GM23338 (cell line): ENCODE data around the gene GSG1L. TPM values are rescaled to one million over a fixed set of nuclear protein-coding genes. Genes with fewer than 3 reads are reported as not detected.

ENCODE experiments used
- ATAC-seq: fragments of 200-7000 bp; cut with Tn5 transposase; 3 replicates; pipeline ENCODE4 v1.9.1; 2020
- DNase-seq: peaks from one replicate; pipeline ENCODE4 v3.0.0-alpha.2; 2015; ENCODE audit warnings: low spot score
- H2AFZ ChIP-seq: fragments of 200-600 bp; sonication (generic); 2 replicates; pipeline ENCODE4 v1.8.0; 2016; ENCODE audit warnings: antibody characterized with exemption, mild to moderate bottlenecking, moderate library complexity
- H3F3A ChIP-seq: fragments of 200-600 bp; sonication (generic); replicated peaks from 2 replicates; pipeline ENCODE4 v1.8.0; 2017; ENCODE audit warnings: antibody characterized with exemption, mixed run types, low read depth
- H3K27ac ChIP-seq: fragments of 200-600 bp; sonication (generic); 2 replicates; pipeline ENCODE4 v1.6.1; 2016; ENCODE audit warnings: low read depth
- H3K27me3 ChIP-seq: fragments of 200-600 bp; sonication (generic); 2 replicates; pipeline ENCODE4 v1.8.0; 2016; ENCODE audit warnings: mild to moderate bottlenecking, mixed run types, moderate library complexity; ENCODE audit not compliant: insufficient read depth
- H3K36me3 ChIP-seq: fragments of 200-600 bp; sonication (generic); 2 replicates; pipeline ENCODE4 v1.8.0; 2016; ENCODE audit warnings: mild to moderate bottlenecking; ENCODE audit not compliant: insufficient read depth
- H3K4me1 ChIP-seq: fragments of 200-600 bp; sonication (generic); 2 replicates; pipeline ENCODE4 v1.8.0; 2016; ENCODE audit warnings: mild to moderate bottlenecking, moderate library complexity; ENCODE audit not compliant: insufficient read depth
- H3K4me2 ChIP-seq: fragments of 200-600 bp; sonication (generic); 2 replicates; pipeline ENCODE4 v1.7.1; 2017; ENCODE audit warnings: mixed run types
- H3K4me3 ChIP-seq: fragments of 200-600 bp; sonication (generic); 2 replicates; pipeline ENCODE4 v1.6.1; 2016; ENCODE audit warnings: mixed run types
- H3K79me2 ChIP-seq: fragments of 200-600 bp; sonication (generic); replicated peaks from 2 replicates; pipeline ENCODE4 v1.8.0; 2017; ENCODE audit warnings: mild to moderate bottlenecking; ENCODE audit not compliant: insufficient read depth
- H3K9me2 ChIP-seq: fragments of 200-600 bp; sonication (generic); 2 replicates; pipeline ENCODE4 v1.8.0; 2017; ENCODE audit not compliant: insufficient read depth
- H4K20me1 ChIP-seq: fragments of 200-600 bp; sonication (generic); replicated peaks from 2 replicates; pipeline ENCODE4 v1.8.0; 2017; ENCODE audit warnings: mild to moderate bottlenecking; ENCODE audit not compliant: insufficient read depth
- H3K27ac Mint-ChIP-seq: 2 replicates; pipeline ENCODE4 v1.8.0; 2020; ENCODE audit warnings: inconsistent platforms, mild to moderate bottlenecking, moderate library complexity, mixed read lengths
- H3K27me3 Mint-ChIP-seq: 3 replicates; pipeline ENCODE4 v1.8.0; 2022; ENCODE audit warnings: low read depth, mild to moderate bottlenecking, moderate library complexity, mixed read lengths, inconsistent platforms; ENCODE audit not compliant: insufficient read depth, poor library complexity
- H3K36me3 Mint-ChIP-seq: 3 replicates; pipeline ENCODE4 v1.8.0; 2021; ENCODE audit warnings: low read depth, mild to moderate bottlenecking, inconsistent platforms, moderate library complexity, mixed read lengths
- H3K4me1 Mint-ChIP-seq: 3 replicates; pipeline ENCODE4 v1.8.0; 2020; ENCODE audit warnings: mild to moderate bottlenecking, inconsistent platforms, mixed read lengths
- H3K4me3 Mint-ChIP-seq: 3 replicates; pipeline ENCODE4 v1.8.0; 2021; ENCODE audit warnings: moderate library complexity, mild to moderate bottlenecking, inconsistent platforms, mixed read lengths
- H3K9me3 Mint-ChIP-seq: 3 replicates; pipeline ENCODE4 v1.8.0; 2020; ENCODE audit warnings: moderate library complexity, mild to moderate bottlenecking, inconsistent platforms, mixed read lengths
- EZH2 ChIP-seq: fragments of 200-600 bp; sonication (generic); IDR thresholded peaks from one replicate; pipeline ENCODE4 v1.8.0; 2017; ENCODE audit warnings: antibody characterized with exemption, mild to moderate bottlenecking, low read depth; ENCODE audit not compliant: unreplicated experiment
- EZH2phosphoT487 ChIP-seq: fragments of 200-600 bp; sonication (generic); IDR thresholded peaks from one replicate; pipeline ENCODE4 v1.8.1; 2018; ENCODE audit warnings: antibody characterized with exemption; ENCODE audit not compliant: unreplicated experiment
- POLR2AphosphoS5 ChIP-seq: IDR thresholded peaks from 2 replicates; pipeline ENCODE4 v1.6.1; 2016; ENCODE audit warnings: antibody characterized with exemption, low read depth
- STAT1 ChIP-seq: IDR thresholded peaks from one replicate; pipeline ENCODE4 v1.6.1; 2016; ENCODE audit warnings: antibody characterized with exemption; ENCODE audit not compliant: unreplicated experiment
- ZNF114 ChIP-seq: fragments of 250-450 bp; sonication (Bioruptor Pico); IDR thresholded peaks from 2 replicates; pipeline ENCODE4 v1.5.0; 2020; ENCODE audit warnings: mild to moderate bottlenecking, moderate library complexity
- polyA plus RNA-seq: library from polyadenylated mRNA; unstranded; fragments of >200 nt; fragmentation: Nextera tagmentation; extraction: Ambion mirVana; gene quantifications from 2 replicates; pipeline ENCODE4 v1.2.1, GENCODE V29; 2016
- total RNA-seq: library from RNA; depleted of rRNA; stranded (reverse); fragments of >200 nt; shearing (Covaris generic); gene quantifications from 2 replicates; pipeline ENCODE4 v1.2.3, GENCODE V29; 2014
- TF ChIP-seq, protein P1 (sequence below): IDR thresholded peaks from one replicate; pipeline ENCODE4 v1.6.1; 2018; ENCODE audit warnings: antibody characterized with exemption; ENCODE audit not compliant: unreplicated experiment
- TF ChIP-seq, protein P2 (sequence below): IDR thresholded peaks from 2 replicates; pipeline ENCODE4 v1.6.1; 2016; ENCODE audit warnings: antibody characterized with exemption
- TF ChIP-seq, protein P3 (sequence below), 2 experiments: fragments of 200-600 bp in 1 of 2; sonication (generic) in 1 of 2; conservative IDR thresholded peaks; 2 replicates each; pipeline versions ENCODE4 v1.5.1 to v1.6.1; 2016 to 2017; ENCODE audit warnings: antibody characterized with exemption in 2 of 2, low read depth in 2 of 2, mild to moderate bottlenecking in 2 of 2, moderate library complexity in 1 of 2

GSG1L gene
- total and polyA plus RNA-seq, 2 experiments from 2014 or later = 0.36 to 0.63 TPM

DNA sequence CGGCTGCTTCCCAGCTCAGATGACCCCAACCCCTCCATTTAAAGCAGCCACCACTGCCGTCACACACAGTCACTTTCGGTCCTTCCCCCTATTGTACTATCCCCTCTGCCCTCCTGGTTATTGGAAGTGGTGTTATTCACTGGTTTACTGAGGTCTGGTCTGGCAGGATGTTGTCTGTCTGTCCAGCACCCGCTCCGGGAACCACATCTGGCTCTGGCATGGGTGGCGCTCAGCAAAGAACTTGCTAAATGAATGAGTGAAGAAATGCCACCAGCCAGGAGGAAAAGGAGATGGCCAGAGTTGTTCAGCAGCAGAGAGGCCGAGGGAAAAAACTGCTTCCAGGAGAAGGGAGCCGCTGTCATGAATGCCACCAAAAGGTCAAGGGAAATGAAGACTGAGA is 161.6 kb downstream of the GSG1L start:
- no peak overlapping the region for H3K27ac Mint-ChIP-seq
- no peak overlapping the region for H3K4me2 ChIP-seq

DNA sequence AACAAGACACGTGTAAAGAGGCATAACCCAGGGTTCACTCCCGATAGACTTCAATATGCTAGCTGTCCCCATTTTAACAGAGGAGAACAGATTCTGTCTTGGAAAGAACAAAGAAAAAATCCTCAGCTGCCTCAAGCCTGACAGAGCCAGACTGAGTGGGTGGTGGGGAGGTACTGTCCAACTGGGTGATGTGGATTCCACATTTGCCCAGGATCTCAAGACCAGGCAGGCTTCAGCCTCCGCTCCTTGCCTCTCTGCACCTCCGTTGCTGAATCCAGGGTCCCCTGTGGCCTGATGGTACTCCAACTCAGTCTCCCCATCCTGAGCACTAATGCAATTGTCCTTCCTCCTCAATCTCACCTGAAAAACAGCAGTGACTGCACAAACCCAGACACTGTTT is 163.8 kb downstream of the GSG1L start:
- Histone ChIP-seq H2AFZ (no peak overlapping the region), H3K36me3 (no peaks in the 10 kb centered on the region), H3K4me3 (no peak overlapping the region), H3F3A (no peaks in the 10 kb centered on the region), H3K27ac (no peak overlapping the region), H3K4me2 (no peak overlapping the region), H3K4me1 (no peaks in the 10 kb centered on the region), H4K20me1 (no peaks in the 10 kb centered on the region), H3K9me2 (no peaks in the 10 kb centered on the region), H3K27me3 (no peaks in the 10 kb centered on the region), H3K79me2 (no peaks in the 10 kb centered on the region)
- Mint-ChIP-seq H3K36me3 (no peaks in the 10 kb centered on the region), H3K9me3 (peaks cover 13% of the 10 kb centered on the region), H3K27ac (no peak overlapping the region; the same call in 1 of the 2 replicates), H3K4me1 (no peaks in the 10 kb centered on the region; the same call in 2 of the 3 replicates), H3K27me3 (peaks cover 10% of the 10 kb centered on the region), H3K4me3 (no peak overlapping the region)
- DNase-seq (no peak), ATAC-seq (no peak)
- TF ChIP-seq ZNF114 (CRISPR knock-in tag) = no peak
- TF ChIP-seq, protein P1, sequence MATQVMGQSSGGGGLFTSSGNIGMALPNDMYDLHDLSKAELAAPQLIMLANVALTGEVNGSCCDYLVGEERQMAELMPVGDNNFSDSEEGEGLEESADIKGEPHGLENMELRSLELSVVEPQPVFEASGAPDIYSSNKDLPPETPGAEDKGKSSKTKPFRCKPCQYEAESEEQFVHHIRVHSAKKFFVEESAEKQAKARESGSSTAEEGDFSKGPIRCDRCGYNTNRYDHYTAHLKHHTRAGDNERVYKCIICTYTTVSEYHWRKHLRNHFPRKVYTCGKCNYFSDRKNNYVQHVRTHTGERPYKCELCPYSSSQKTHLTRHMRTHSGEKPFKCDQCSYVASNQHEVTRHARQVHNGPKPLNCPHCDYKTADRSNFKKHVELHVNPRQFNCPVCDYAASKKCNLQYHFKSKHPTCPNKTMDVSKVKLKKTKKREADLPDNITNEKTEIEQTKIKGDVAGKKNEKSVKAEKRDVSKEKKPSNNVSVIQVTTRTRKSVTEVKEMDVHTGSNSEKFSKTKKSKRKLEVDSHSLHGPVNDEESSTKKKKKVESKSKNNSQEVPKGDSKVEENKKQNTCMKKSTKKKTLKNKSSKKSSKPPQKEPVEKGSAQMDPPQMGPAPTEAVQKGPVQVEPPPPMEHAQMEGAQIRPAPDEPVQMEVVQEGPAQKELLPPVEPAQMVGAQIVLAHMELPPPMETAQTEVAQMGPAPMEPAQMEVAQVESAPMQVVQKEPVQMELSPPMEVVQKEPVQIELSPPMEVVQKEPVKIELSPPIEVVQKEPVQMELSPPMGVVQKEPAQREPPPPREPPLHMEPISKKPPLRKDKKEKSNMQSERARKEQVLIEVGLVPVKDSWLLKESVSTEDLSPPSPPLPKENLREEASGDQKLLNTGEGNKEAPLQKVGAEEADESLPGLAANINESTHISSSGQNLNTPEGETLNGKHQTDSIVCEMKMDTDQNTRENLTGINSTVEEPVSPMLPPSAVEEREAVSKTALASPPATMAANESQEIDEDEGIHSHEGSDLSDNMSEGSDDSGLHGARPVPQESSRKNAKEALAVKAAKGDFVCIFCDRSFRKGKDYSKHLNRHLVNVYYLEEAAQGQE = no peak
- no peak for TF ChIP-seq STAT1
- TF ChIP-seq EZH2phosphoT487 = no peak
- TF ChIP-seq, protein P2, sequence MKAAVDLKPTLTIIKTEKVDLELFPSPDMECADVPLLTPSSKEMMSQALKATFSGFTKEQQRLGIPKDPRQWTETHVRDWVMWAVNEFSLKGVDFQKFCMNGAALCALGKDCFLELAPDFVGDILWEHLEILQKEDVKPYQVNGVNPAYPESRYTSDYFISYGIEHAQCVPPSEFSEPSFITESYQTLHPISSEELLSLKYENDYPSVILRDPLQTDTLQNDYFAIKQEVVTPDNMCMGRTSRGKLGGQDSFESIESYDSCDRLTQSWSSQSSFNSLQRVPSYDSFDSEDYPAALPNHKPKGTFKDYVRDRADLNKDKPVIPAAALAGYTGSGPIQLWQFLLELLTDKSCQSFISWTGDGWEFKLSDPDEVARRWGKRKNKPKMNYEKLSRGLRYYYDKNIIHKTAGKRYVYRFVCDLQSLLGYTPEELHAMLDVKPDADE = no peak
- TF ChIP-seq, protein P3, sequence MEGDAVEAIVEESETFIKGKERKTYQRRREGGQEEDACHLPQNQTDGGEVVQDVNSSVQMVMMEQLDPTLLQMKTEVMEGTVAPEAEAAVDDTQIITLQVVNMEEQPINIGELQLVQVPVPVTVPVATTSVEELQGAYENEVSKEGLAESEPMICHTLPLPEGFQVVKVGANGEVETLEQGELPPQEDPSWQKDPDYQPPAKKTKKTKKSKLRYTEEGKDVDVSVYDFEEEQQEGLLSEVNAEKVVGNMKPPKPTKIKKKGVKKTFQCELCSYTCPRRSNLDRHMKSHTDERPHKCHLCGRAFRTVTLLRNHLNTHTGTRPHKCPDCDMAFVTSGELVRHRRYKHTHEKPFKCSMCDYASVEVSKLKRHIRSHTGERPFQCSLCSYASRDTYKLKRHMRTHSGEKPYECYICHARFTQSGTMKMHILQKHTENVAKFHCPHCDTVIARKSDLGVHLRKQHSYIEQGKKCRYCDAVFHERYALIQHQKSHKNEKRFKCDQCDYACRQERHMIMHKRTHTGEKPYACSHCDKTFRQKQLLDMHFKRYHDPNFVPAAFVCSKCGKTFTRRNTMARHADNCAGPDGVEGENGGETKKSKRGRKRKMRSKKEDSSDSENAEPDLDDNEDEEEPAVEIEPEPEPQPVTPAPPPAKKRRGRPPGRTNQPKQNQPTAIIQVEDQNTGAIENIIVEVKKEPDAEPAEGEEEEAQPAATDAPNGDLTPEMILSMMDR (conservative IDR thresholded peaks at IDR 0.05; ENCODE audit: low read depth in 2 of 2) = no peak
- TF ChIP-seq POLR2AphosphoS5 = no peak

More for the DNA sequence above, 161.6 kb downstream of the GSG1L start:
- TF ChIP-seq, protein P2 = no peak
- no peak for TF ChIP-seq EZH2
- Histone ChIP-seq H4K20me1 (no peaks in the 10 kb centered on the region), H3K27ac (no peak overlapping the region), H3K79me2 (no peaks in the 10 kb centered on the region), H3K4me1 (no peaks in the 10 kb centered on the region), H3K27me3 (no peaks in the 10 kb centered on the region), H3K4me3 (no peak overlapping the region), H3F3A (no peaks in the 10 kb centered on the region), H3K36me3 (no peaks in the 10 kb centered on the region), H3K9me2 (peaks cover 3% of the 10 kb centered on the region; the same call in 1 of the 2 replicates), H2AFZ (no peak overlapping the region)
- Mint-ChIP-seq H3K4me3 (no peak overlapping the region; the same call in 2 of the 3 replicates), H3K36me3 (no peaks in the 10 kb centered on the region), H3K4me1 (no peaks in the 10 kb centered on the region; the same call in 2 of the 3 replicates), H3K9me3 (peaks cover 10% of the 10 kb centered on the region), H3K27me3 (peaks cover 12% of the 10 kb centered on the region)
- ATAC-seq (no peak), DNase-seq (no peak)
